Measurements from ENCODE around the gene CENPS. TPM values are rescaled to one million over a fixed set of nuclear protein-coding genes. Genes with fewer than 3 reads are reported as not detected.
A peak's percentile ranks its signal among the peaks of the same experiment; 100 is the strongest.

Gene CENPS
- total and polyA plus RNA-seq, 9 of the 15 experiments (the other 6 are each of a cell fraction or from before 2014, with no cell fraction given): 10.2 to 36.0 (median 26.0) TPM

DNA sequence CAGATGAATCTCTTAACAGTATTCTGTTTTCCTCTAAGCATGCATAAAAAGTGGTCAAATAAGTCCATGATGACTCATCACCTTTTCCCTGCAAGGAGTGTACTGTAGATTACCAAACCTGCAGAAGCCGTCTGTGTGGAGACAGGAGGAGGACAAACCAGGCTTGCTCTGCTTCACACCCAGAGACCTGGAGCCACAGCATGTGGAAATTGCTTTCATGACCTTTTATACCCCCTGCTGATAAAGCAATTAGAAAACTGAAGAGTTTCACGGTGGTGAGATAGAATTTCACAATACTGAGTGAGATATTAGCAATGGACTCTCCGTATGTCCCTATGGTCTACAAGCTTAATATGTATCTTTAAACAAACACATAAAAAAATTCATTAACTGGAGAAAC, 29.0 kb downstream of the CENPS start (continued):
- TF ChIP-seq, protein P1, sequence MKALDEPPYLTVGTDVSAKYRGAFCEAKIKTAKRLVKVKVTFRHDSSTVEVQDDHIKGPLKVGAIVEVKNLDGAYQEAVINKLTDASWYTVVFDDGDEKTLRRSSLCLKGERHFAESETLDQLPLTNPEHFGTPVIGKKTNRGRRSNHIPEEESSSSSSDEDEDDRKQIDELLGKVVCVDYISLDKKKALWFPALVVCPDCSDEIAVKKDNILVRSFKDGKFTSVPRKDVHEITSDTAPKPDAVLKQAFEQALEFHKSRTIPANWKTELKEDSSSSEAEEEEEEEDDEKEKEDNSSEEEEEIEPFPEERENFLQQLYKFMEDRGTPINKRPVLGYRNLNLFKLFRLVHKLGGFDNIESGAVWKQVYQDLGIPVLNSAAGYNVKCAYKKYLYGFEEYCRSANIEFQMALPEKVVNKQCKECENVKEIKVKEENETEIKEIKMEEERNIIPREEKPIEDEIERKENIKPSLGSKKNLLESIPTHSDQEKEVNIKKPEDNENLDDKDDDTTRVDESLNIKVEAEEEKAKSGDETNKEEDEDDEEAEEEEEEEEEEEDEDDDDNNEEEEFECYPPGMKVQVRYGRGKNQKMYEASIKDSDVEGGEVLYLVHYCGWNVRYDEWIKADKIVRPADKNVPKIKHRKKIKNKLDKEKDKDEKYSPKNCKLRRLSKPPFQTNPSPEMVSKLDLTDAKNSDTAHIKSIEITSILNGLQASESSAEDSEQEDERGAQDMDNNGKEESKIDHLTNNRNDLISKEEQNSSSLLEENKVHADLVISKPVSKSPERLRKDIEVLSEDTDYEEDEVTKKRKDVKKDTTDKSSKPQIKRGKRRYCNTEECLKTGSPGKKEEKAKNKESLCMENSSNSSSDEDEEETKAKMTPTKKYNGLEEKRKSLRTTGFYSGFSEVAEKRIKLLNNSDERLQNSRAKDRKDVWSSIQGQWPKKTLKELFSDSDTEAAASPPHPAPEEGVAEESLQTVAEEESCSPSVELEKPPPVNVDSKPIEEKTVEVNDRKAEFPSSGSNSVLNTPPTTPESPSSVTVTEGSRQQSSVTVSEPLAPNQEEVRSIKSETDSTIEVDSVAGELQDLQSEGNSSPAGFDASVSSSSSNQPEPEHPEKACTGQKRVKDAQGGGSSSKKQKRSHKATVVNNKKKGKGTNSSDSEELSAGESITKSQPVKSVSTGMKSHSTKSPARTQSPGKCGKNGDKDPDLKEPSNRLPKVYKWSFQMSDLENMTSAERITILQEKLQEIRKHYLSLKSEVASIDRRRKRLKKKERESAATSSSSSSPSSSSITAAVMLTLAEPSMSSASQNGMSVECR (CRISPR knock-in tag; IDR thresholded peaks at IDR 0.05): no peak
- no peak for TF ChIP-seq PHTF2 (CRISPR knock-in tag; IDR thresholded peaks at IDR 0.05)
- TF ChIP-seq, protein P2, sequence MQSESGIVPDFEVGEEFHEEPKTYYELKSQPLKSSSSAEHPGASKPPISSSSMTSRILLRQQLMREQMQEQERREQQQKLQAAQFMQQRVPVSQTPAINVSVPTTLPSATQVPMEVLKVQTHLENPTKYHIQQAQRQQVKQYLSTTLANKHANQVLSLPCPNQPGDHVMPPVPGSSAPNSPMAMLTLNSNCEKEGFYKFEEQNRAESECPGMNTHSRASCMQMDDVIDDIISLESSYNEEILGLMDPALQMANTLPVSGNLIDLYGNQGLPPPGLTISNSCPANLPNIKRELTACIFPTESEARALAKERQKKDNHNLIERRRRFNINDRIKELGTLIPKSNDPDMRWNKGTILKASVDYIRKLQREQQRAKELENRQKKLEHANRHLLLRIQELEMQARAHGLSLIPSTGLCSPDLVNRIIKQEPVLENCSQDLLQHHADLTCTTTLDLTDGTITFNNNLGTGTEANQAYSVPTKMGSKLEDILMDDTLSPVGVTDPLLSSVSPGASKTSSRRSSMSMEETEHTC (IDR thresholded peaks at IDR 0.05): no peak
- TF ChIP-seq ZNF217 (CRISPR knock-in tag; IDR thresholded peaks at IDR 0.05): no peak
- TF ChIP-seq SIN3B (IDR thresholded peaks at IDR 0.05; ENCODE audit: low read depth): no peak
- TF ChIP-seq, protein P3, sequence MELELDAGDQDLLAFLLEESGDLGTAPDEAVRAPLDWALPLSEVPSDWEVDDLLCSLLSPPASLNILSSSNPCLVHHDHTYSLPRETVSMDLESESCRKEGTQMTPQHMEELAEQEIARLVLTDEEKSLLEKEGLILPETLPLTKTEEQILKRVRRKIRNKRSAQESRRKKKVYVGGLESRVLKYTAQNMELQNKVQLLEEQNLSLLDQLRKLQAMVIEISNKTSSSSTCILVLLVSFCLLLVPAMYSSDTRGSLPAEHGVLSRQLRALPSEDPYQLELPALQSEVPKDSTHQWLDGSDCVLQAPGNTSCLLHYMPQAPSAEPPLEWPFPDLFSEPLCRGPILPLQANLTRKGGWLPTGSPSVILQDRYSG (tag; conservative IDR thresholded peaks at IDR 0.05; ENCODE audit: low read depth): 0 out of 2 replicates have a peak, but pooled peaks have one; percentile 54
- TF ChIP-seq EZH2 (IDR thresholded peaks at IDR 0.05; ENCODE audit: borderline replicate concordance, low read depth, low read length): no peak
- no peak for TF ChIP-seq RBM34 (IDR thresholded peaks at IDR 0.05; ENCODE audit: borderline replicate concordance, insufficient read depth, low read length)
- TF ChIP-seq ADNP (tag; IDR thresholded peaks at IDR 0.05): no peak
- TF ChIP-seq YY1 (IDR thresholded peaks at IDR 0.05; ENCODE audit: borderline replicate concordance in 1 of 3, control insufficient read depth in 1 of 3, extremely low read depth in 1 of 3, insufficient read depth in 3 of 3, insufficient read length in 1 of 3, insufficient replicate concordance in 2 of 3, low read depth in 1 of 3, low read length in 2 of 3): no peak
- no peak for TF ChIP-seq PTBP1 (IDR thresholded peaks at IDR 0.05; ENCODE audit: low read depth, low read length)
- TF ChIP-seq MXI1 (IDR thresholded peaks at IDR 0.05; ENCODE audit: low read depth, low read length): no peak
- TF ChIP-seq MAFF (IDR thresholded peaks at IDR 0.05; ENCODE audit: low read length): peak; percentile 96
- peak; percentile 58; the same call in 1 of the 2 replicates for TF ChIP-seq ZEB2 (IDR thresholded peaks at IDR 0.05)
- TF ChIP-seq CXXC5 (CRISPR knock-in tag; IDR thresholded peaks at IDR 0.05): 0 out of 2 replicates have a peak, but pooled peaks have one; percentile 26
- no peak for TF ChIP-seq SRSF3 (IDR thresholded peaks at IDR 0.05; ENCODE audit: insufficient read depth, low read length)
- no peak for TF ChIP-seq ZNF785 (CRISPR knock-in tag; IDR thresholded peaks at IDR 0.05)
- 0 out of 2 replicates have a peak, but pooled peaks have one; percentile 32 for TF ChIP-seq ZNF197 (CRISPR knock-in tag; IDR thresholded peaks at IDR 0.05; ENCODE audit: low read depth)
- TF ChIP-seq MTF1 (CRISPR knock-in tag; IDR thresholded peaks at IDR 0.05; ENCODE audit: borderline replicate concordance): no peak
- peak; percentile 59; the same call in 1 of the 2 replicates for TF ChIP-seq ZBTB17 (CRISPR knock-in tag; IDR thresholded peaks at IDR 0.05)
- TF ChIP-seq HOXB6 (CRISPR knock-in tag; IDR thresholded peaks at IDR 0.05; ENCODE audit: borderline replicate concordance): no peak
- TF ChIP-seq TAF7 (tag; IDR thresholded peaks at IDR 0.05): no peak
- no peak for TF ChIP-seq RFX7 (CRISPR knock-in tag; IDR thresholded peaks at IDR 0.05)
- no peak for TF ChIP-seq ZNF184 (CRISPR knock-in tag; IDR thresholded peaks at IDR 0.05)

Measured in K562 (cell line).